ENCODE measurements around the gene N4BP2L1.
A peak's percentile ranks its signal among the peaks of the same experiment; 100 is the strongest.

The N4BP2L1 gene

GRCh38 chr13:32427852-32428580 is at the start of gene N4BP2L1:
Gene N4BP2L1, minus strand, starts transcription at chr13:32428130. Its CDS starts 48 bp downstream, at chr13:32428082.
- H3K9me3 ChIP-seq (ENCODE audit: control insufficient read depth, insufficient read depth, low read length) = no peaks in the 10 kb centered on the region
- peaks cover 16% of the 10 kb centered on the region for H3K27me3 ChIP-seq (ENCODE audit: control insufficient read depth, insufficient read depth, low read length)
- H3K9ac ChIP-seq (ENCODE audit: low read depth, low read length) = no peak within 1 kb of the TSS
- peaks cover 8% of the 10 kb centered on the region; the same call in 1 of the 2 replicates for H3K4me1 ChIP-seq (ENCODE audit: control insufficient read depth, insufficient read depth, low read length)
- peak within 1 kb of the TSS; percentile 82 for H3K4me3 ChIP-seq (ENCODE audit: low read depth, low read length)
- H3K27ac ChIP-seq (ENCODE audit: low read depth, low read length) = peak within 1 kb of the TSS; percentile 48
- no peaks in the 10 kb centered on the region for H3K36me3 ChIP-seq (ENCODE audit: control insufficient read depth, insufficient read depth, low read length)

GRCh38 chr13:32476892-32477291 is 49.0 kb upstream of the N4BP2L1 start:
- Histone ChIP-seq H3K36me3 (ENCODE audit: control insufficient read depth, insufficient read depth, low read length) (no peaks in the 10 kb centered on the region), H3K9me3 (ENCODE audit: control insufficient read depth, insufficient read depth, low read length) (no peaks in the 10 kb centered on the region), H3K27ac (ENCODE audit: low read depth, low read length) (no peak overlapping the region), H3K9ac (ENCODE audit: low read depth, low read length) (no peak overlapping the region), H3K27me3 (ENCODE audit: control insufficient read depth, insufficient read depth, low read length) (no peaks in the 10 kb centered on the region), H3K4me3 (ENCODE audit: low read depth, low read length) (no peak overlapping the region), H3K4me1 (ENCODE audit: control insufficient read depth, insufficient read depth, low read length) (no peaks in the 10 kb centered on the region)

- no peak overlapping the region for H3K4me3 ChIP-seq (ENCODE audit: low read depth, low read length)
- H3K36me3 ChIP-seq (ENCODE audit: control insufficient read depth, insufficient read depth, low read length) = no peaks in the 10 kb centered on the region
- H3K27me3 ChIP-seq (ENCODE audit: control insufficient read depth, insufficient read depth, low read length) = no peaks in the 10 kb centered on the region
- no peaks in the 10 kb centered on the region for H3K4me1 ChIP-seq (ENCODE audit: control insufficient read depth, insufficient read depth, low read length)
- no peaks in the 10 kb centered on the region for H3K9me3 ChIP-seq (ENCODE audit: control insufficient read depth, insufficient read depth, low read length)
- H3K27ac ChIP-seq (ENCODE audit: low read depth, low read length) = no peak overlapping the region
- H3K9ac ChIP-seq (ENCODE audit: low read depth, low read length) = no peak overlapping the region
Measured at GRCh38 chr13:32476021-32476731, 48.2 kb upstream of the N4BP2L1 start.

- Histone ChIP-seq H3K36me3 (ENCODE audit: control insufficient read depth, insufficient read depth, low read length) (no peaks in the 10 kb centered on the region), H3K9me3 (ENCODE audit: control insufficient read depth, insufficient read depth, low read length) (no peaks in the 10 kb centered on the region), H3K27me3 (ENCODE audit: control insufficient read depth, insufficient read depth, low read length) (no peaks in the 10 kb centered on the region), H3K4me1 (ENCODE audit: control insufficient read depth, insufficient read depth, low read length) (no peaks in the 10 kb centered on the region), H3K4me3 (ENCODE audit: low read depth, low read length) (no peak overlapping the region), H3K9ac (ENCODE audit: low read depth, low read length) (no peak overlapping the region), H3K27ac (ENCODE audit: low read depth, low read length) (no peak overlapping the region)
Measured at GRCh38 chr13:32474999-32475792, 47.3 kb upstream of the N4BP2L1 start.

- Histone ChIP-seq H3K36me3 (ENCODE audit: control insufficient read depth, insufficient read depth, low read length) (no peaks in the 10 kb centered on the region), H3K27me3 (ENCODE audit: control insufficient read depth, insufficient read depth, low read length) (no peaks in the 10 kb centered on the region), H3K9me3 (ENCODE audit: control insufficient read depth, insufficient read depth, low read length) (no peaks in the 10 kb centered on the region), H3K9ac (ENCODE audit: low read depth, low read length) (no peak overlapping the region), H3K4me3 (ENCODE audit: low read depth, low read length) (no peak overlapping the region), H3K4me1 (ENCODE audit: control insufficient read depth, insufficient read depth, low read length) (no peaks in the 10 kb centered on the region), H3K27ac (ENCODE audit: low read depth, low read length) (no peak overlapping the region)
Measured at GRCh38 chr13:32473650-32474049, 45.7 kb upstream of the N4BP2L1 start.

- Histone ChIP-seq H3K9me3 (ENCODE audit: control insufficient read depth, insufficient read depth, low read length) (no peaks in the 10 kb centered on the region), H3K27ac (ENCODE audit: low read depth, low read length) (no peak overlapping the region), H3K4me1 (ENCODE audit: control insufficient read depth, insufficient read depth, low read length) (no peaks in the 10 kb centered on the region), H3K27me3 (ENCODE audit: control insufficient read depth, insufficient read depth, low read length) (no peaks in the 10 kb centered on the region), H3K9ac (ENCODE audit: low read depth, low read length) (no peak overlapping the region), H3K4me3 (ENCODE audit: low read depth, low read length) (no peak overlapping the region), H3K36me3 (ENCODE audit: control insufficient read depth, insufficient read depth, low read length) (no peaks in the 10 kb centered on the region)
Measured at GRCh38 chr13:32472194-32472621, 44.3 kb upstream of the N4BP2L1 start.

- no peak overlapping the region for H3K4me3 ChIP-seq (ENCODE audit: low read depth, low read length)
- H3K9me3 ChIP-seq (ENCODE audit: control insufficient read depth, insufficient read depth, low read length) = no peaks in the 10 kb centered on the region
- H3K9ac ChIP-seq (ENCODE audit: low read depth, low read length) = no peak overlapping the region
- no peak overlapping the region for H3K27ac ChIP-seq (ENCODE audit: low read depth, low read length)
- H3K4me1 ChIP-seq (ENCODE audit: control insufficient read depth, insufficient read depth, low read length) = no peaks in the 10 kb centered on the region
- no peaks in the 10 kb centered on the region for H3K27me3 ChIP-seq (ENCODE audit: control insufficient read depth, insufficient read depth, low read length)
- no peaks in the 10 kb centered on the region for H3K36me3 ChIP-seq (ENCODE audit: control insufficient read depth, insufficient read depth, low read length)
Measured at GRCh38 chr13:32471187-32471922, 43.4 kb upstream of the N4BP2L1 start.

GRCh38 chr13:32468502-32469142 is 40.7 kb upstream of the N4BP2L1 start:
- no peak overlapping the region for H3K27ac ChIP-seq (ENCODE audit: low read depth, low read length)
- H3K9ac ChIP-seq (ENCODE audit: low read depth, low read length) = no peak overlapping the region
- no peaks in the 10 kb centered on the region for H3K9me3 ChIP-seq (ENCODE audit: control insufficient read depth, insufficient read depth, low read length)
- no peaks in the 10 kb centered on the region for H3K27me3 ChIP-seq (ENCODE audit: control insufficient read depth, insufficient read depth, low read length)
- no peaks in the 10 kb centered on the region for H3K4me1 ChIP-seq (ENCODE audit: control insufficient read depth, insufficient read depth, low read length)
- H3K36me3 ChIP-seq (ENCODE audit: control insufficient read depth, insufficient read depth, low read length) = no peaks in the 10 kb centered on the region
- H3K4me3 ChIP-seq (ENCODE audit: low read depth, low read length) = no peak overlapping the region

GRCh38 chr13:32456591-32456990 is 28.7 kb upstream of the N4BP2L1 start:
- no peaks in the 10 kb centered on the region for H3K36me3 ChIP-seq (ENCODE audit: control insufficient read depth, insufficient read depth, low read length)
- H3K27me3 ChIP-seq (ENCODE audit: control insufficient read depth, insufficient read depth, low read length) = no peaks in the 10 kb centered on the region
- H3K9me3 ChIP-seq (ENCODE audit: control insufficient read depth, insufficient read depth, low read length) = peaks cover 4% of the 10 kb centered on the region; the same call in 1 of the 2 replicates
- H3K9ac ChIP-seq (ENCODE audit: low read depth, low read length) = no peak overlapping the region
- H3K27ac ChIP-seq (ENCODE audit: low read depth, low read length) = no peak overlapping the region
- no peak overlapping the region for H3K4me3 ChIP-seq (ENCODE audit: low read depth, low read length)
- H3K4me1 ChIP-seq (ENCODE audit: control insufficient read depth, insufficient read depth, low read length) = no peaks in the 10 kb centered on the region

- Histone ChIP-seq H3K27ac (ENCODE audit: low read depth, low read length) (no peak overlapping the region), H3K4me3 (ENCODE audit: low read depth, low read length) (no peak overlapping the region), H3K4me1 (ENCODE audit: control insufficient read depth, insufficient read depth, low read length) (no peaks in the 10 kb centered on the region), H3K27me3 (ENCODE audit: control insufficient read depth, insufficient read depth, low read length) (no peaks in the 10 kb centered on the region), H3K9me3 (ENCODE audit: control insufficient read depth, insufficient read depth, low read length) (peaks cover 4% of the 10 kb centered on the region; the same call in 1 of the 2 replicates), H3K9ac (ENCODE audit: low read depth, low read length) (no peak overlapping the region), H3K36me3 (ENCODE audit: control insufficient read depth, insufficient read depth, low read length) (no peaks in the 10 kb centered on the region)
Measured at GRCh38 chr13:32455594-32455903, 27.6 kb upstream of the N4BP2L1 start.

All from HUES48 (cell line).